HUDEP-2 (cell line): ENCODE measurements around the gene THADA.

Experiments
- DNase-seq, 76 experiments: peaks; one replicate each; lab custom pipeline; 2025; ENCODE audit not compliant: unreplicated experiment in 76 of 76; lab: John Stamatoyannopoulos, UW

The THADA gene

GRCh38 chr2:43445781-43446180, 150.1 kb downstream of the THADA start:
- no peak for DNase-seq

- no peak for DNase-seq
These were observed 150.7 kb downstream of the THADA start for GRCh38 chr2:43444989-43445645.

GRCh38 chr2:43443282-43443681, 152.6 kb downstream of the THADA start:
- no peak for DNase-seq

GRCh38 chr2:43441195-43441594, 154.6 kb downstream of the THADA start:
- no peak for DNase-seq

GRCh38 chr2:43438858-43439655, 156.8 kb downstream of the THADA start:
- peak in 4 of 76 experiments; percentile 3 to 25 (median 15) for DNase-seq

- DNase-seq: no peak
These were observed 157.5 kb downstream of the THADA start for GRCh38 chr2:43438342-43438741.

GRCh38 chr2:43437363-43437762, 158.5 kb downstream of the THADA start:
- no peak for DNase-seq

GRCh38 chr2:43436431-43436830, 159.4 kb downstream of the THADA start:
- no peak for DNase-seq

- DNase-seq: no peak
These were observed 160.1 kb downstream of the THADA start for GRCh38 chr2:43435746-43436145.

GRCh38 chr2:43430489-43430888, 165.3 kb downstream of the THADA start:
- DNase-seq: peak in 1 of 76 experiments; percentile 1

GRCh38 chr2:43429369-43429768, 166.5 kb downstream of the THADA start:
- no peak for DNase-seq

GRCh38 chr2:43427032-43427424, 168.8 kb downstream of the THADA start:
- peak in 4 of 76 experiments; percentile 11 to 42 (median 24) for DNase-seq

- DNase-seq: peak in 72 of 76 experiments; percentile 23 to 91 (median 66)
These were observed 169.4 kb downstream of the THADA start for GRCh38 chr2:43426305-43427031.

- peak in 1 of 76 experiments; percentile 8 for DNase-seq
These were observed 170.2 kb downstream of the THADA start for GRCh38 chr2:43425659-43426058.

- DNase-seq: no peak
These were observed 171.3 kb downstream of the THADA start for GRCh38 chr2:43424262-43425207.

- DNase-seq: no peak
These were observed 171.9 kb downstream of the THADA start for GRCh38 chr2:43423941-43424261.

GRCh38 chr2:43421194-43421593, 174.6 kb downstream of the THADA start:
- DNase-seq: peak in 3 of 76 experiments; percentile 9 to 25 (median 11)

GRCh38 chr2:43420389-43420801, 175.4 kb downstream of the THADA start:
- peak in 38 of 76 experiments; percentile 5 to 80 (median 44) for DNase-seq

- DNase-seq: no peak
These were observed 176.0 kb downstream of the THADA start for GRCh38 chr2:43419876-43420275.

GRCh38 chr2:43419243-43419642, 176.6 kb downstream of the THADA start:
- DNase-seq: no peak
